Ishikawa (cell line): ENCODE measurements around the gene B4GALNT3.

Experiments
- CEBPB ChIP-seq: IDR thresholded peaks from 2 replicates; pipeline ENCODE4 v1.6.1; 2012
- CREB1 ChIP-seq: IDR thresholded peaks from 2 replicates; pipeline ENCODE4 v1.6.1; 2012; ENCODE audit warnings: low read depth
- EP300 ChIP-seq: IDR thresholded peaks from 2 replicates; pipeline ENCODE4 v1.6.1; 2012; ENCODE audit warnings: borderline replicate concordance
- NFIC ChIP-seq: IDR thresholded peaks from 2 replicates; pipeline ENCODE4 v1.6.1; 2012
- RAD21 ChIP-seq: IDR thresholded peaks from 2 replicates; pipeline ENCODE4 v1.6.1; 2012; ENCODE audit warnings: low read depth
- REST ChIP-seq: IDR thresholded peaks from 2 replicates; pipeline ENCODE4 v1.6.1; 2012; ENCODE audit warnings: low read depth, mild to moderate bottlenecking
- TAF1 ChIP-seq: IDR thresholded peaks from 2 replicates; pipeline ENCODE4 v1.6.1; 2012; ENCODE audit warnings: low read depth, mild to moderate bottlenecking
- YY1 ChIP-seq: IDR thresholded peaks from 2 replicates; pipeline ENCODE4 v1.6.1; 2012; ENCODE audit warnings: low read depth

GRCh38 chr12:592024-592505 is 132.3 kb downstream of the B4GALNT3 start:
- no peak for TF ChIP-seq TAF1
- no peak for TF ChIP-seq REST
- no peak for TF ChIP-seq NFIC
- no peak for TF ChIP-seq CREB1
- TF ChIP-seq EP300, result no peak
- TF ChIP-seq RAD21, result no peak
- TF ChIP-seq CEBPB, result no peak
- no peak for TF ChIP-seq YY1
